DMS 273 treated with DMSO at 0.1 percent for 48 hours (cell line): Measurements from ENCODE around the gene RBM17.
"Not testable (repeated sequence)": the region's sequence is repeated elsewhere in the genome, so short reads cannot be mapped to it uniquely, and the experiment has no call there.

Source experiments
- DNase-seq: peaks from one replicate; lab custom pipeline; 2025; lab: John Stamatoyannopoulos, UW

The RBM17 gene

DNA sequence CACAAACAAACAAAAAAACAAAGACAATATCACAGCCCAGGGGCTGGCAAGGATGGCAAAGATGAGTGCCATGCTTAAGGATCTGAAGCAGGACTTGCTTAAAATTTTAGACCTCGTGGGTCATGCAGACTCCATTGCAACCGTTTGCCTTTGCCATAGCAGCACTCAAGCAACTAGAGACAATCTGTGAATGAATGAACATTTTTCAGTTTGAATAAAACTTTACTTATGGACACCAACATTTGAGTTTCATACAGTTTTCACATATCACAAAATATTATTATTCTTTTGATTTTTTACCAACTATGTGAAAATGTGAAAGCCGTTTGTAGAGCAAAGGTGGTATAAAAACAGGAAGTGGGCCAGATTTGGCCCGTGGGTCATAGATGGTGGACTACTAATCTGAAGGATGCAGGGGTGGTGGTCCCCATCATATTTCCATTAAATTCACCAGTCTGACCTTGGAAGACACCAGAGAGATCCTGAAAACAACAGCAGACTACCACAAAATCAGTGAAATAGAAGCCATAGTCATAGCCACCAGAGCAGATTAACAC lies 8.3 kb upstream of the RBM17 start:
- no peak for DNase-seq

DNA sequence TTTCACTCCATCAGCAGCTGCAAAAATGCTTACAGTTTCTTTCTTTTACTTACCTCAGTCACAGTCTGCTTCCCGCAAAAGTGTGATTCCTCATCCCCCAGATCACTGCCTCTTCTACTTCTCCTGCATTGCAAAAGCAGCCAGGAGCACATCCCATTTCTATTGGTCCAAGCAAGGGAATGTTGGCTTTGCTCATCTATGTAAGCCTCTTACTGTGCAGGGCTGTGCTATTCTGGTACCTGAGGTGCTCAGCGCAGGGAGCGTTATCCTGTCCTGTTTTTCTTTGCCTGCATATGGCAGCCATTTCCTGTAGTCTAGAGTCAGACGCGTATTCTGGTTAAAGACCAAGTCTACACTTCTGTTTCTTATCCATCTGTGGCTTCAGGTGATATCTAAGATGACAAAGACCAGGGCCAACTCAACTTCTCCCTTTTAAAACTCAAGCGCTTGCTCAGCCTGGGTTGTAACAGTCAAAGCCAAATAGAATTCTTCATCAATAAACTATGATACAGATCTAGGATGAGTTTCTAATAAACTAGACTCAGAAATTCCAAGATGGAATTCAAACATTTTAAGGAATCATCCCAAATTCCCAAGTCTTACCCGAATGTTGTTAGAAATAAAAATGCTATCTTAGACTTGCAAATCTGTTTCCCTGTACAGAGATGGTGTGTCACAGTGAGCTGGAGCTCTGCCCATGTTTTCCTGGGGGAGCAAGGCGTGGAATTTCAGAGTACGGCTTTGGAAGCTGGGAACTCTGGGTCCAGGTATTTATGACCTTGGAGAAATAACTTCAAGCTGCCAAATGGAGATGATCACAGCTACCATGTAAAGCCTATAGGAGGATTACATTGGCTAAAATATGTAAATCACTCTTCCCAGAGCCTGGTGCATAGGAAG lies 6.1 kb upstream of the RBM17 start:
- DNase-seq, result no peak

DNA sequence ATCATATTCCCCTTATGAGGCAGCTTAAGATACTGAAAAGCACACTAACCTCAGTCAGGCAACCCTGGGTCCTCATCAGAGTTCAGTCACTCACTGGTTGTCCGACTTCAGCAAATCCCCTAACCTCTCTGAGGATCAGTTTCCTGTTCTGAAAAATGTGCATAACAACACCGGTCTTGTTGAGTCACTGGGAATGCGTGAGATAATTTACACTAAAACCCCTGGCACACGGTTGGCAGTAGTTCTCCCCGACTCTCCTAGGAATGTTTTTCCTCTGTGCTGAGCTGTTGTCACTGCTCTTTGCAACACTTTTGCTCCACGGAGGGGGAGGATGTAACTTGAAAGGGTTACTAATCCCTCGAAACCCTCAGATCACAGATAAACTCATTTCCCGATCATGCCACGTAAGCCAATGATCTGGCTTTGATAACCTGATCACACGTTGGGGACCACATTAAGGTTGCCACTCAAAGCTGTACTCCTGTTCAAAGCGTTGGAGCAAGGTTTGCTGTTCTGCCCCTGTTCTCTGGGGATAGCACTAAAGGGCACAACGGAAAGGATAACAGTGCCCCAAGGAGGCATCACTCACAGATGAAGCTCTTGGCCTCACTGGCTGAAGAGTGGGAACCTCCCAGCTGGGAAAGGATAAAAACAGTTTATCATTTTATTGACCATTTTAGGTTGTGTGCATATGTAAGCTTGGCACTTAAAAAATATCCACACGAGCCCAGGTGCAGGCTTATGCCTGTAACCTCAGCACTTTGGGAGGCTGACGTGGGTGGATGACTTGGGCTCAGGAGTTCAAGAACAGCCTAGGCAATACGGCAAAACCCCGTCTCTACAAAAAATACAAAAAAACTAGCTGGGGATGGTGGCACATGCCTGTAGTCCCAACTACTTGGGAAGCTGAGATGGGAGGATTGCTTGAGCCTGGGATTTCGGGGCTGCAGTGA lies 5.0 kb upstream of the RBM17 start:
- DNase-seq, result no peak

DNA sequence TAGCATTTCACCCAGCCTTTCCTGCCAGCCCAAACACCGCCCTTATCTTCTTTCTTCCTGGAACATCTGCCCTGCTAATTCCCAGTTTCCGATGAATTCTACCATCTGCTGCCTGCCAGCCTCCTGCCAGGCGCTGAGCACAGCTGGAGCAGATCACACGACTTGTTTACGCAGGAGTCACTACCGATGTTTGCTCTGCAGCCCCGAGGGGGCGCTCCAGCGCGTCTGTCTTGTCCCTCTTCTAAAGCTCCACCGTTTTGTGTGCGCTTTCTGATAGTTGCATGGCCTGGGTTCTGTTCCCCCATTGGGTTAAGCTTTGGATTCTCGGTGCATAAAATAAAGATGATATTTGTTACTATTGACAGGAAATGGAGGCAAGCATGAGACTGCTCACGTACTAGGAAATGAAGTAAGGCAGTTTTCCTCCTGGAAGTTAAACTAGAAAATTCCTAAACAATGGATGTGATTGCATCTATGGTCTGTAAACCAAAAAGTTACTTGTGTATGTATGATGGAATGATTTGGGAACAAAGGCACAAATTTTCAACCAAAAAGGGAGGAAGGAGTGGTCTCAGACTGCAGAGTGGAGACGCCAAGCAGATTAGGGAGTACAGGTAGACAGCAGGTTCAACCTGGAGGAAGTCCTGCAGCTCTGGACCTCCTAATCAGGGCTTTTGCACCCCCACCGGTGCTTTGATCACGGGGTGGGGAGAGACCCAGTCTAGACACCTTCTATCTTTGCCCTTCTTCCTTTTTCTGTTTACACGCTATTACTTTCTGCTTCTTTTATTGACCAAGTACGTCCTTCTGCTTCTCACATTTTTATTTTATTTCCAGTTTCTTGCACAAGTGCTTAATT lies 2.2 kb upstream of the RBM17 start:
- DNase-seq, result peak; percentile 91

DNA sequence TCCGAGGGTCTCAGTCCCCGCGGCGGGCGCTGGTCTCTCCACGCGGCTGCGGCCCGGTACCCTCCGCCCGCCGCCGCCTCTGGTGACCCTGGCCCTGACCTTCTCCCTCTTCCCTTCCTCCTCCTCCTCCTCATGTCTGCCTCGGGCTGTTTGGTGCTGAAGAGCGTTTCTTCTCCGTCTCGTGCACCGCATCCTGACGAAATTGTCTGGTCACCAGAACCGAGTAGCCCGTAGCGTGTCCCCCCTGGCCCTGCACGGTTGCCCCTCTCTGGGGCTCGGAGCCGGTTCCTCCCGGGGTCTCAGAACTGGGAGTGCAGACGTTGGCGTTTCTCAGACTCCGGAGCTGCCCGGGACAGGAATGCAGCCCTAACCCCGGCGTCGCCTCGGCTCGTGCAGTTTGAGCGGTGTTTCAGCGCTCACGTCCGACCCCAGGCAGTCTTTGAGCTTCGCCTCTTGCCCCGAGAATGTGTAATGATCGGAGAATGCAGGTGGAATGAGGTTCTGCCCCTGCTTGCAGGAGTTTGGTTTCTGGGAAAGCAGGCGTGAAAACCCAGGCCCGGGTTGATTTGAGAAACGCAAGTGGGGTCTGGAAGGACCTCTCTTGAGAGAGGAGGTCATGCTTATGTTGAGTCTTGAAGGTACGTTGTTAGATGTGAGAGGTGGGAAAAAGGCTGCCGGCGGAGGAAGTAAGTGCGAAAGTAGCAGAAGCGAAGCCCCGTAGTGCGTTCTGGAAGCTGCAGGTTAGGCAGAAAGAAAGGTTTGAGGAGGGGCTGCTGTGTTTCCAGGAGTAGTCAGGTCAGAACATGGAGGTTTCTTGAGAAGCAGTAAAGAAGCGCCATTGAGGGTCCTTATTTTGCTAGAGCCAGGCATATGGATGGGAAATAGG lies 743 bp downstream of the RBM17 start:
- DNase-seq, result no peak

DNA sequence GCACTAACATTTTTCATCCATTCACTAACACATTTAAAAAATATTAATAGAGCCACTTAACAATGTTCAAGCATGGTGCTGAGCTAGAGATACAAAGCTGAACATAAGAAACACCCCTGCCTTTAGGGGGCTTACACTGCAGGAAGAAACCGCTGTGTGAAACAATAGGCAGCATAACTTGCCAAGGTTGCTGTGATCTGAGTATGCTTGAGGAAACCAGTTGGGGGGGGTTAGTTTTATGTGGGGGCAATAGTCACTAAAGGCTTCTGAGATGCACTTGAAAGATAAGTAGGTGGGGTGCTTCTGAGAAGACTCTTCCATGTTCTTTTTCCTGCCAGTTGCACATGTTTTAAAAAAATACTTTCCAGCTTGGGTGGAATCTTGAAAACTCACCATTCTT lies 2.8 kb downstream of the RBM17 start:
- no peak for DNase-seq

DNA sequence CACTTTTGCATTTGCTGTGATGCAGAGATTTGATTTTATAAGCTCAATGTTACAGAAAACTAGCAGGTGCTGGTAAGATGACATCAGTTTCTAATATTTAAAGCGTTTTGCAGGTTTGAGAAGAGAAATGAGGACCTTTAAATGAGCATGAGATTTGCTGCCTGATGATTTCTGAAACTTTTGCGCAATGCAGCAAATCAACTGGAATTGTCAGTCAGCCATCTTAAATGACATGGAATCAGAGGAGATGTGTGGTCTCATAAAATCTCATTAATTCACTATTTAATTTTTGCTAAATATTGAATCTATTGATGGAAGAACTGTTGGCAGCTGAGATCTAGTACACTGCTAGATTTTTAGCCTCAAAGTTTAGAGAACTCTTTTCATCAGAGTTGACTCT lies 3.9 kb downstream of the RBM17 start:
- DNase-seq, result no peak

DNA sequence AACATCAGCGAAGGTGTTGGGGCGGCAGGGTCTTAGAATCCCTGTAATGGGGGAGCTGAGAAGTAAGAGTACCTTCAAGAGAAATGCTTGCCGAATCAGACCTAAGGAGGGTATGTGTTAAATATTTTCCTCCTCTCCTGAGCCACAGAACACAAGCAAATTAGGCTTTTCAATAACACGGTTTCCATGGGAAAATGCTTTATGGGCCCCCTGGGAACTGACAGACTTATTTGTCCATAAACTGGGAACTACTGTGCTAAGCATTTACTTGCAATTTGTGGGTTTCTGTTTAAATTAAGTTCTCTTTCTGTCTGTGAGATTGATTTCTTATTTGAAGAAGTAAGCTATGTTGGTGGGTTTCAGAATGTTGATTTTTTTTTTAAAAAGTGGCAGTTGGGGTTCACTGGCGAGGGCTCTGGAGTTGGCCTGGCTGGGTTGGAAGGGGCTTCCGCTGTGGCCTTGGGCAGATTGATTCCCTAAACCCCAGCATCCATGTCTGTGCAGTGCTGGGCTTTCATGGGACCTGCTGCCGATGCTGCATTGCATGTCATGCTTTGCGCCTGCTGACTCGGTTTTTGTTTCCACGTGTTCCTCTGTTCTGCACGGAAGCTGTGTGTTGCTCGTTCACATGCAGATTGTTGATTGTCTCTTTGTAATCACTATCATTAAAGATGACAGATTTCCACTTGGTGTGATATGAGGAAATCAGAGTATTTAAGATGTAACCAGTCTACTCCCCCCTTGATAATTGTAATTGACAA lies 7.2 kb downstream of the RBM17 start:
- no peak for DNase-seq

DNA sequence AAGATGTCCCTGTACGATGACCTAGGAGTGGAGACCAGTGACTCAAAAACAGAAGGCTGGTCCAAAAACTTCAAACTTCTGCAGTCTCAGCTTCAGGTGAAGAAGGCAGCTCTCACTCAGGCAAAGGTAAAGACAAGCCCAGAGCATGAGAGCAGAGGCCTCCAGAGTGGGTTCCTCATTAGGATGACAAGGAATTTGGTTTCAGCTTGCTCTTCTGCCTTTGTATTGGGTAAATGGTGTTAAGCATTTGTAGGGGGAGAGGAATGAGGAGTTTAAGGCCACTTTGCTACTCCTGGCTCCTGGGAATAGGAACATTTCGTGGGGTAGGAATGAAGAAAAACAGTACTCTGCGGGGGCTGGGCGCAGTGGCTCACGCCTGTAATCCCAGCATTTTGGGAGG lies 8.2 kb downstream of the RBM17 start:
- no peak for DNase-seq

DNA sequence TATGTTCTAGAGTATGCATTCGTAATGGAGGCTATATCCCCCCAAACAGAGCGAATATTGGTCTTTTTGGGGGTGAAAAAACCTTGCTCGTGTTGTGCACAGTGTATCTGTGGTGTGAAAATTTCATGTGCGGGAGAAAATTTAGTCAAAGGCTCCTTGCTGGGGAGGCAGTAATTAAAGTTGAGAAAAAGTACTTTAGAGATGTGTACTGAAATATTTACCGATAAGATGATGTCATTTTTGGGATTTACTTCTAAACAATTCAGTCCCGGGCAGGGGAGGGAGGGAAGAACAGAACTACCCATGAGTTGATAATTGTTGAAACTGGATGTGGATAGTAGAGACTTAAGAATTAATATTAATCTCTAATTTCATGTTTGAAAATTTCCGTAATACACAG lies 9.3 kb downstream of the RBM17 start:
- no peak for DNase-seq

DNA sequence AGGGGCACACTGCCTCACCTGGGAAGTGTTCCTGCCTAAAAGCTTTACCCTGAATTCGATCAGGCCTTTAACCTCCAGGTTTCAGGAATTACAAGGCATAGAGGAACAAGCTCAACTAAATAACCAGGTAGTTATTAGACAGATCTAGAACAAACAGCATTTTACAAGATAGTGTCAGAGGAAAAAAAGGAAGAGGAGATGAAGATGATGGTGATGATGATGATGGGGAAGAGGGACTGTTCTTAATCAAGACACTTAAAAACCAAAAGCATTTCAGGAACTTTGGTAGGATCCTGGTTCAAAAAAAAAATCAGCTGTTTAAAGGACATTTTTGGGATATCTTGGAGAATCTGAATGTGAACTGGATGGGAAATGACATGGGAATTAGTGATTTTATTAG lies 11.5 kb downstream of the RBM17 start:
- no peak for DNase-seq

DNA sequence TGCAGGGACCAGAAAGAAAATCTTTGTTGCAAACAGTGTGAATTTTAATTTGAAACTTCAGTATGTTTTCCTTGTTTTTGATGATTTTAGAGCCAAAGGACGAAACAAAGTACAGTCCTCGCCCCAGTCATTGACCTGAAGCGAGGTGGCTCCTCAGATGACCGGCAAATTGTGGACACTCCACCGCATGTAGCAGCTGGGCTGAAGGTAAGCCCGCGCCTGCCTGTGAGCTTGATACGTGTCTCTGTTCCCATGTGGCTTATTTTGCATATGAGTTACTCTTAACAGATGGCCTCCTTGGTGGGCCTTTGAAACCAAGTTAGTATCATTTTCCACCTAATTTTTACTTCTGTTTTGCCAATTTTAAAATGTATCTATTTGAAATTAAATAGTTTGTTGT lies 12.3 kb downstream of the RBM17 start:
- DNase-seq, result peak; percentile 8

DNA sequence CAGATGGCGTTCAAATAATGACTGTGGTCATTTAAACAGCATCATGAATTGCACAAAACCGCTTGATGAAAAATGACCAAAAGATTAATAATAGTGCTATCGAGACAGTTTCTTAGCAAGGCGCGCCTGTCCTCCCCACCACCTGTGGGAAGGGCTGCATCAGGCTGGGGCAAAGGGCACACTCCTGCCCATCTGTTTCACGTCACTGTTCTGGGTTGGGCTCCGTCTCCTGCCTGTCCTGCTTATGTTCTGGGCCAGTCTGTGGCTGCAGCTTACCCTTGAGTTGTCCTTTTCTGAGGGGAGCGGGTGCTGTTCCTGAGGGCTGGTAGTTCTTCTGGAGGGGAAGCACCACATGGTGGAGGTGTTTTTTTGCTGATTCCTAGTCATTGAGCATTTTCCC lies 13.3 kb downstream of the RBM17 start:
- no peak for DNase-seq

DNA sequence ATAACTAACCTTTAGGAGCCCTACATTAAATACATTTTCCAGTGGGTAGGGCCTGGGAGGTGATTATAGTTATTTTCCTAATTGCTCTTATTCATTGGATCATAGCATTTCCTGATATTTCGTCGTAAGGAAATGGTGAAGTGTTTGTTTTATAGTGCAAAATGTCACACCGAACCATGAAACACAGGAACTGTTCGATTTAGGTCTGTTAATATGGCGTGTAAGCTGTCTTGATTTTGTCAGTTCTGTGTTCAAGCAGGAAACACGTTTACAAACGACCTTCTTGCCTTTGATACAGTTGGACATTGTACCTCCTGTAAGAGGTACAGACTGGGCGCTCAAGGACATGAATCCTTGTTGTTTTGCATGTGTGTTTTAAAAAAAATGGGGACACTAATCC lies 14.8 kb downstream of the RBM17 start:
- no peak for DNase-seq

DNA sequence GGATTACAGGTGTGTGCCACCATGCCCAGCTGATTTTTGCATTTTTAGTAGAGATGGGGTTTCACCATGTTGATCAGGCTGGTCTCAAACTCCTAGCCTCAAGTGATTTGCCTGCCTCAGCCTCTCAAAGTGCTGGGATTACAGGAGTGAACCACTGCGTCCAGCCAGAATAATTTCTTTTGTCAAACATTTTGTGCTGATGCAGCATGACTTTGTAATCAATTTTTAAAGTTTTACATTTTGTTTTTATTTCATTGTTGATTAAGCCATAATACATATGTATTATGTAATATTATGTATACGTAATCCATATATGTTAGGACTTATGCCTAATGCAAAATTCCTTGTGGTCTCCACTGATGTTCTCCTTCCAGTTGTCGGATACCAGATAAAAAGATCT lies 18.8 kb downstream of the RBM17 start:
- not testable (repeated sequence) for DNase-seq

DNA sequence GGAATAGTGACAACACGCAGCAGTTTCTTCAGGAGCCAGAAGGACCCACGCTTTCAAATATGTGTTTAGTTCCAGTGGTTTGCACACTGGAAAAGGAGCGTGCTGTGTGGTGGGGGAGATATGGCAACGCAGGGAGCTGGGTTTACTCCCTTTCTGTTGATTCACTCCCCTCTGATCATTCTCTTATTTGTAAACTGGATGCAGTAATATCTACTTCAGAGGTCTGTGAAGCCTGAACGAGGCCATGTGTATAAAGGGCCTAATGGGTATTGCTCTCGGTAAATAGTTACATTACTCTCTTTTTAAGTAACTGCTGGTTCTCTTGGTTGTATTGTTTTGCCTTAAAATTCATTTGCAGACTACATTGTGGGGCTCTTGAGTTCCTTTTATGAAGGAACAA lies 19.2 kb downstream of the RBM17 start:
- DNase-seq, result no peak

DNA sequence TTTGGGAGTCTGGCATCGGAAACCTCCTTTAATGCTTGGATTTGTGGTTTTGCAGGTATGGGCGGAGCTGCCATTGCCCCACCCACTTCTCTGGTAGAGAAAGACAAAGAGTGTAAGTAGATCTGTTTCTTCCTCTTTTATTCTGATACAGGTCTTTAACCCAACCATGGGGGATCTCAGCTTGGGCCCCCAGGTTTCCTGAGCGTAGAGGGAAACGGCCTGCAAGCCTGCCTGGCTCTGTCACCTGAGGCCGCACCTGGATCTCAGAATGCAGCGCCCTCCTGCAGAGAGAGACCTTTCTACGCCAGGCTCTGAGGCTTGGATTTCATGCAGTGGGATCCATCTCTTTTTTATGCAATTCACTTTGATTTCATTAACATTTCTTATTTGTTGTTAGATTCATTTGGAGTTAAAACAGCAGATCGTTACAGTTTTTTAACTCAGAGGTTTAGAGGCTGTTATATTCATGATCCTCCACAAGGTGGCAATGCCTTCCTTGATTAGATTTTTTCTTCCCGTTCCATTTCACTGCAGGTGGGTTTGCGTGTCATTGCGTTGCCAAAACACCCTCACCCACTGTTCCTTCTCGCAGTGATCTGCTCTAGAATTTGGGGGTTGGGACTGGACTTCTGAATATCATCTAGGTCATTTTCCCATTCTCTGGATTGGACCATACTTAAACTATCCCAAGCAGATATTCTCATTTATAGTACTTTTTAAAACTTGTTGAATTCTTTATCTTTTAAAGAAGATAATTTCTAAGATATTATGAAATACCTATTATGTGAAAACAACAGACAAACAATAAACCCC lies 20.0 kb downstream of the RBM17 start:
- no peak for DNase-seq

DNA sequence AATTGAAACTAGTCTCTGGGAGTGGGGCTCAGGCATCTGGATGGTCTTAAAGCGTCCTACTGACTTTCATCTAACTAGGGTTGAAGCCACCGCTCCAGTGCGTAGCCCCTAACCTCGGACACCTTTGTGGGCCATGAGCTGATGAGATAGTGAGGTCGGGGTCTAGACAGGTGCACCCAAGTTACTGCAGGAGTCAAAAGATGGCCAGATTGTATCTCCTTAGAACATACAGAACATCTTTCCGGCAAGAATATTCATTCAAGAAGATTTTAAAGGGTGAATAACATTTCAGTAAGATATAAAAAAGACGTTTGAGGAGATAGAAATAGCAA lies 20.6 kb downstream of the RBM17 start:
- no peak for DNase-seq

DNA sequence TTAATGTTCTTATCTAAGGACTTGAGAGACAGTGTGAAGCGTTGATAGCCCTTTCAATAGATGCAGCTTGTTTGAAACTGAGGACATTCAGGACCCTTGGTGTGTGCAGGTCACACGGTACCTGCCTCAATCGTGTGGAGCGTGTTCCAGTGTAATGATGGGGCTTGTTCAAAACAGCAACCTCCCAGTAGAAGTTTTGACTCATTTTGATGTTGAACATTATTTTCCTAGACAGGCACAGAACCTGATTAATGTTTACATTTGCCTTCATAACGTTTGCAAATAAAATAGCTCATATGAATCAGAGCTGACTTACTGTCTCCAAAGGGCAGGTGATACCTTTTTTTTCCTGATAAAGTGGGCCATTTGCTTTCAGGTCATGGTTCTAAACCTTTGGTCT lies 21.3 kb downstream of the RBM17 start:
- DNase-seq, result no peak
